Liver (tissue), 3 donors: ENCODE results near the gene DUSP2.

Experiments used
- EGR1 ChIP-seq, 2 donors: IDR thresholded peaks; 2 replicates each; pipeline ENCODE4 v1.6.1; 2016 to 2018; ENCODE audit warnings: antibody characterized with exemption in 2 of 2, low read depth in 2 of 2
- FOXA1 ChIP-seq: IDR thresholded peaks from 2 replicates; pipeline ENCODE4 v1.6.1; 2016; ENCODE audit warnings: antibody characterized with exemption
- GABPA ChIP-seq, 2 donors: IDR thresholded peaks in 1 of 2; conservative IDR thresholded peaks in 1 of 2; 2 replicates each; pipeline ENCODE4 v1.6.1; 2016; ENCODE audit warnings: antibody characterized with exemption in 2 of 2, mild to moderate bottlenecking in 1 of 2, moderate library complexity in 1 of 2
- HNF4G ChIP-seq: IDR thresholded peaks from 2 replicates; pipeline ENCODE4 v1.6.1; 2016; ENCODE audit warnings: antibody characterized with exemption
- JUND ChIP-seq, 2 donors: IDR thresholded peaks; 2 replicates each; pipeline ENCODE4 v1.6.1; 2016; ENCODE audit warnings: antibody characterized with exemption in 2 of 2
- RAD21 ChIP-seq, 2 donors: IDR thresholded peaks; 2 replicates each; pipeline ENCODE4 v1.6.1; 2016; ENCODE audit warnings: antibody characterized with exemption in 2 of 2, mild to moderate bottlenecking in 2 of 2
- RXRA ChIP-seq, 2 donors: IDR thresholded peaks; 2 replicates each; pipeline ENCODE4 v1.6.1; 2017 to 2018; ENCODE audit warnings: antibody characterized with exemption in 2 of 2, mild to moderate bottlenecking in 1 of 2
- SP1 ChIP-seq: IDR thresholded peaks from 2 replicates; pipeline ENCODE4 v1.6.1; 2018; ENCODE audit warnings: antibody characterized with exemption, mild to moderate bottlenecking
- YY1 ChIP-seq: IDR thresholded peaks from 2 replicates; pipeline ENCODE4 v1.6.1; 2016; ENCODE audit warnings: antibody characterized with exemption, mild to moderate bottlenecking
- TF ChIP-seq, protein P1 (sequence below): fragments of 150-350 bp; IDR thresholded peaks from 2 replicates; pipeline ENCODE4 v1.5.1; 2017; ENCODE audit warnings: improper control_type of control experiment, low read depth, low read length; ENCODE audit not compliant: missing input control
- TF ChIP-seq, protein P2 (sequence below): IDR thresholded peaks from 2 replicates; pipeline ENCODE4 v1.6.1; 2016; ENCODE audit warnings: antibody characterized with exemption
- donor health status: healthy.
- donor health status: healthy.

- no peak for TF ChIP-seq EGR1 (IDR thresholded peaks at IDR 0.05; ENCODE audit: low read depth in 2 of 2)
- no peak for TF ChIP-seq RXRA (IDR thresholded peaks at IDR 0.05)
- no peak for TF ChIP-seq FOXA1
- TF ChIP-seq, protein P1, sequence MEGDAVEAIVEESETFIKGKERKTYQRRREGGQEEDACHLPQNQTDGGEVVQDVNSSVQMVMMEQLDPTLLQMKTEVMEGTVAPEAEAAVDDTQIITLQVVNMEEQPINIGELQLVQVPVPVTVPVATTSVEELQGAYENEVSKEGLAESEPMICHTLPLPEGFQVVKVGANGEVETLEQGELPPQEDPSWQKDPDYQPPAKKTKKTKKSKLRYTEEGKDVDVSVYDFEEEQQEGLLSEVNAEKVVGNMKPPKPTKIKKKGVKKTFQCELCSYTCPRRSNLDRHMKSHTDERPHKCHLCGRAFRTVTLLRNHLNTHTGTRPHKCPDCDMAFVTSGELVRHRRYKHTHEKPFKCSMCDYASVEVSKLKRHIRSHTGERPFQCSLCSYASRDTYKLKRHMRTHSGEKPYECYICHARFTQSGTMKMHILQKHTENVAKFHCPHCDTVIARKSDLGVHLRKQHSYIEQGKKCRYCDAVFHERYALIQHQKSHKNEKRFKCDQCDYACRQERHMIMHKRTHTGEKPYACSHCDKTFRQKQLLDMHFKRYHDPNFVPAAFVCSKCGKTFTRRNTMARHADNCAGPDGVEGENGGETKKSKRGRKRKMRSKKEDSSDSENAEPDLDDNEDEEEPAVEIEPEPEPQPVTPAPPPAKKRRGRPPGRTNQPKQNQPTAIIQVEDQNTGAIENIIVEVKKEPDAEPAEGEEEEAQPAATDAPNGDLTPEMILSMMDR, result no peak
- no peak for TF ChIP-seq GABPA (IDR thresholded peaks at IDR 0.05 in 1 of 2, conservative IDR thresholded peaks at IDR 0.05 in 1 of 2)
- TF ChIP-seq HNF4G, result no peak
- no peak for TF ChIP-seq RAD21 (IDR thresholded peaks at IDR 0.05)
- no peak for TF ChIP-seq SP1
- TF ChIP-seq, protein P2, sequence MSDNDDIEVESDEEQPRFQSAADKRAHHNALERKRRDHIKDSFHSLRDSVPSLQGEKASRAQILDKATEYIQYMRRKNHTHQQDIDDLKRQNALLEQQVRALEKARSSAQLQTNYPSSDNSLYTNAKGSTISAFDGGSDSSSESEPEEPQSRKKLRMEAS, result no peak
- no peak for TF ChIP-seq JUND (IDR thresholded peaks at IDR 0.05)
- TF ChIP-seq YY1, result no peak
Observed at GRCh38 chr2:96147593-96148201, 2.5 kb upstream of the DUSP2 start.
